HG03139 (cell line): ENCODE results near the gene LBR.
"Not testable (repeated sequence)": the region's sequence is repeated elsewhere in the genome, so short reads cannot be mapped to it uniquely, and the experiment has no call there.

Source experiments
- ATAC-seq: cut with Tn5 transposase; IDR thresholded peaks from one replicate; pipeline ENCODE4 v1.9.1; 2021; ENCODE audit not compliant: unreplicated experiment

Gene LBR

GRCh38 chr1:225423518-225423855, 4.4 kb downstream of the LBR start:
- no peak for ATAC-seq

GRCh38 chr1:225422795-225423517, 4.9 kb downstream of the LBR start:
- no peak for ATAC-seq

GRCh38 chr1:225422031-225422605, 5.7 kb downstream of the LBR start:
- no peak for ATAC-seq

- no peak for ATAC-seq
Observed at GRCh38 chr1:225418598-225418997, 9.2 kb downstream of the LBR start.

GRCh38 chr1:225418059-225418458, 9.8 kb downstream of the LBR start:
- ATAC-seq = no peak

- ATAC-seq = no peak
Observed at GRCh38 chr1:225415967-225416745, 11.7 kb downstream of the LBR start.

- ATAC-seq = no peak
Observed at GRCh38 chr1:225415307-225415706, 12.5 kb downstream of the LBR start.

- no peak for ATAC-seq
Observed at GRCh38 chr1:225413708-225414375, 14.0 kb downstream of the LBR start.

- ATAC-seq = no peak
Observed at GRCh38 chr1:225412803-225413351, 15.0 kb downstream of the LBR start.

GRCh38 chr1:225412321-225412720, 15.5 kb downstream of the LBR start:
- no peak for ATAC-seq

GRCh38 chr1:225410036-225410435, 17.8 kb downstream of the LBR start:
- no peak for ATAC-seq

- ATAC-seq = no peak
Observed at GRCh38 chr1:225409051-225409450, 18.8 kb downstream of the LBR start.

GRCh38 chr1:225408249-225408648, 19.6 kb downstream of the LBR start:
- ATAC-seq = no peak

GRCh38 chr1:225407755-225408154, 20.1 kb downstream of the LBR start:
- ATAC-seq = no peak

GRCh38 chr1:225406976-225407725, 20.7 kb downstream of the LBR start:
- ATAC-seq = no peak

GRCh38 chr1:225400968-225401367, 26.9 kb downstream of the LBR start:
- ATAC-seq = no peak

- no peak for ATAC-seq
Observed at GRCh38 chr1:225396357-225396756, 31.5 kb downstream of the LBR start.

GRCh38 chr1:225389843-225390242, 38.0 kb downstream of the LBR start:
- no peak for ATAC-seq

- no peak for ATAC-seq
Observed at GRCh38 chr1:225388372-225388771, 39.5 kb downstream of the LBR start.

GRCh38 chr1:225386860-225387259, 41.0 kb downstream of the LBR start:
- ATAC-seq = not testable (repeated sequence)

- ATAC-seq = no peak
Observed at GRCh38 chr1:225380691-225381090, 47.1 kb downstream of the LBR start.
